Measurements from ENCODE around the gene CD40. TPM values are rescaled to one million over a fixed set of nuclear protein-coding genes. Genes with fewer than 3 reads are reported as not detected.

CD40 gene
- total RNA-seq, 1 donor from 2014 or later, result 4.7 TPM

DNA sequence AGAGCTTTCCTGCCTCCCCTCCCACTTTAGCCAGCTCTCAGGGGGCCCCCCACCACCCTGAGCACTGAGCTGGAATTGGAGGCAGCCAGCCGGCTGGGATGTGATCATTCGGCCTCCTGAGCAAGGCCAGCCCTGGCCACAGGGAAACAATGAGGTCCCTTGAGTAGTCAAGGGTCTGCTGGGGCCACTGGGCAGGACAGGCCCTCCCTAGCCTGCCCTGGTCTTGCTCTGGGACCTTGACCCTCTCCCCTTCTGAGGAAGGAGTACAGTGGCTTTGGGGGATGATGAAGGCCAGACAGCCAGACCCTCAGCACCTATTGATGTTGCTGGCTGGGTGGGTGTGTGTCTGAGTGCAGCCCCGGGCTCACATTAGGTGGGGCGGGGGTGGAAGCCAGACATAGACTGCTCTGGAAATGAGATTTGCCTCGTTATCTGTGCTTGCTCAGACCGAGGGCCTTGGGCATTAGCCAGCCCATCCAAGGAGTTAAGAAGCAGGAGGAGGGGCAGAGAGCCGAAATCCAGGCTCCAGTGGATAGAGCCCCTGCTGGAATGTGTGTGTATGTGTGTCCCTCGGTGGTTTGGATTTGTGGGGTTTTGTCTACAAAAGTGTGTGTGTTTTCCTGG is 21.3 kb downstream of the CD40 start:
- Histone ChIP-seq H3K4me3 (ENCODE audit: low read depth, low read length) (no peak overlapping the region), H3K27me3 (ENCODE audit: control insufficient read depth, insufficient read depth, low read length) (peaks cover 9% of the 10 kb centered on the region), H3K36me3 (ENCODE audit: control insufficient read depth, insufficient read depth, low read length) (no peaks in the 10 kb centered on the region)
- DNase-seq (ENCODE audit: low read depth) (no peak), FAIRE-seq (peak; percentile 13)
- TF ChIP-seq, protein P1, sequence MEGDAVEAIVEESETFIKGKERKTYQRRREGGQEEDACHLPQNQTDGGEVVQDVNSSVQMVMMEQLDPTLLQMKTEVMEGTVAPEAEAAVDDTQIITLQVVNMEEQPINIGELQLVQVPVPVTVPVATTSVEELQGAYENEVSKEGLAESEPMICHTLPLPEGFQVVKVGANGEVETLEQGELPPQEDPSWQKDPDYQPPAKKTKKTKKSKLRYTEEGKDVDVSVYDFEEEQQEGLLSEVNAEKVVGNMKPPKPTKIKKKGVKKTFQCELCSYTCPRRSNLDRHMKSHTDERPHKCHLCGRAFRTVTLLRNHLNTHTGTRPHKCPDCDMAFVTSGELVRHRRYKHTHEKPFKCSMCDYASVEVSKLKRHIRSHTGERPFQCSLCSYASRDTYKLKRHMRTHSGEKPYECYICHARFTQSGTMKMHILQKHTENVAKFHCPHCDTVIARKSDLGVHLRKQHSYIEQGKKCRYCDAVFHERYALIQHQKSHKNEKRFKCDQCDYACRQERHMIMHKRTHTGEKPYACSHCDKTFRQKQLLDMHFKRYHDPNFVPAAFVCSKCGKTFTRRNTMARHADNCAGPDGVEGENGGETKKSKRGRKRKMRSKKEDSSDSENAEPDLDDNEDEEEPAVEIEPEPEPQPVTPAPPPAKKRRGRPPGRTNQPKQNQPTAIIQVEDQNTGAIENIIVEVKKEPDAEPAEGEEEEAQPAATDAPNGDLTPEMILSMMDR (IDR thresholded peaks at IDR 0.05; ENCODE audit: insufficient read depth, low read length, severe bottlenecking), result no peak

DNA sequence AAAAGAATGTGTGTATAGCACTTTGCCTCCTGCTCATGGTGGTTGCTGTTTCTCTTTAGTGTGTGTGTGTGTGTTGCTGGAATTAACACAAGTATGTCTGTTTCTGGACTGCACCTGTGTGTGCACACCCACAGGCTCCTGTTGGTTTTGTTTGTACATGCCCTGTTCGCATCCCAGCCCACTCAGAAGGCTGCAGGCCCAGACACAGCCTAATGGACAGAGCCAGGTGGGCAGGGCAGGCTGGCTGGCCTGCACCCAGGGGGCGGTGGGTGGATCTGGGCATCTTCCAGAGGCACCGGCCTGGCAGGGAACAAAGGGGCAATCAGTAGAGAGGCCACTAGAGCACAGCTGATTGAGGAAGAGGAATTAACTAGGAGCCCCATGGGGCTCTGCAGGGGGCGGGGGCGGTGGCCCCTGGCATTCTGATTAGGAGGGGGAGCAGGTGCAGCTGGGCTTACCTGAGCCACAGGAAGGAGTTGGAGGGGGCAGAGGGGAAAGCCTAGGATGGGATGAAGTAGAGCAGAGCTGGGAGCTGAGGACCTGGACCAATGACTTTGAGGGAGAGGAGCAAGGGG is 21.9 kb downstream of the CD40 start:
- H3K4me3 ChIP-seq (ENCODE audit: low read depth, low read length), result no peak overlapping the region
- peaks cover 9% of the 10 kb centered on the region for H3K27me3 ChIP-seq (ENCODE audit: control insufficient read depth, insufficient read depth, low read length)
- no peaks in the 10 kb centered on the region for H3K36me3 ChIP-seq (ENCODE audit: control insufficient read depth, insufficient read depth, low read length)
- TF ChIP-seq, protein P1 (IDR thresholded peaks at IDR 0.05; ENCODE audit: insufficient read depth, low read length, severe bottlenecking), result no peak
- DNase-seq (ENCODE audit: low read depth), result peak; percentile 81
- no peak for FAIRE-seq

DNA sequence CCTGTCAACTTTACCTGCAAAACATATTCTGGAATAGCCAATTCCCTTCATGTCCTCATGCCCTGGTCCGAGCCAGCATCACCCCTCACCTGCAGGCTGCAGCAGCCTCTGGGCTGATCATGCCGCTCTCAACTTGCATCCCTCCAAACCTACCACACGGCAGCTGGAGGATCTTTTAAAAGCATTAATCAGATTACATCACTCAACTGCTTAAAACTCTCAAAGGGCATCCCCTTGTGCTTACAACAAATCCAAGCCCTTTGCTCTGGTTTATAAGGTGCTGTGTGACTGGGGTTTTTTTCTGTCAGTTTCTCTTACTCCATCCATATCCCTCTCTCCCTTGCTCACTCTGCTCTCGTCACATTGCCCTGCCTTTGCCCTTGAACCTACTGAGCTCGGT is 24.0 kb downstream of the CD40 start:
- no peak for DNase-seq (ENCODE audit: low read depth)
- TF ChIP-seq, protein P1 (IDR thresholded peaks at IDR 0.05; ENCODE audit: insufficient read depth, low read length, severe bottlenecking), result no peak

DNA sequence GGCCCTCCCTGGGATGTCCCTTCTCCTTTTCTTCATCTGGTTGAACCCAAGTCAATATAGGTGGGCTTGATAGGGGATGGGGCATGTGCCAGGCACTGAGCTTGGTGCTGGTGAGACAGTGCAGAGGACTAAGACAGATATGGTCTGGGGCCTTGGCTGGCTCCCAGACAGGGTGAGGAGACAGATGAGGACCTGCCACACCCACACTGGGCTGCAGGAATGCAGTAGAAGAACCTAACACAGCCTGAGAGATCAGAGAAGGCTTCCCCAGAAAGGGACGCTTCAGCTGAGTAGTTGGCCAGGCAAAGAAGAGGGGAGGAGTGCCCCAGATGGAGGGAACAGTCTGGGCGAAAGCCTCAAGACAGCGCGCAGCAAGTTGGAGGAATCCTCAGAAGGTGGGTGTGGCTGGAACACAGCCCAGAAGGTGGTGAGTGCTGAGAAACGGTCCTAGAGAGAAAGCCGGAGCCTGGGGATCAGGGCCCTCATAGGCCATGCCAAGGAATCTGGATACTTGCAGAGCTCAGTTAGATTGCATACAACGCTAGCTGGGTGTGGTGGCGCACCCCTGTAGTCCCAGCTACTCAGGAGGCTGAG is 26.4 kb downstream of the CD40 start:
- FAIRE-seq (no peak), DNase-seq (ENCODE audit: low read depth) (peak; percentile 20)
- TF ChIP-seq, protein P1 (IDR thresholded peaks at IDR 0.05; ENCODE audit: insufficient read depth, low read length, severe bottlenecking), result no peak
- H3K4me3 ChIP-seq (ENCODE audit: low read depth, low read length), result no peak overlapping the region
- H3K36me3 ChIP-seq (ENCODE audit: control insufficient read depth, insufficient read depth, low read length), result no peaks in the 10 kb centered on the region
- peaks cover 9% of the 10 kb centered on the region for H3K27me3 ChIP-seq (ENCODE audit: control insufficient read depth, insufficient read depth, low read length)

More for the DNA sequence above, 24.0 kb downstream of the CD40 start:
- Histone ChIP-seq H3K27me3 (ENCODE audit: control insufficient read depth, insufficient read depth, low read length) (peaks cover 9% of the 10 kb centered on the region), H3K36me3 (ENCODE audit: control insufficient read depth, insufficient read depth, low read length) (no peaks in the 10 kb centered on the region), H3K4me3 (ENCODE audit: low read depth, low read length) (no peak overlapping the region)
- no peak for FAIRE-seq

DNA sequence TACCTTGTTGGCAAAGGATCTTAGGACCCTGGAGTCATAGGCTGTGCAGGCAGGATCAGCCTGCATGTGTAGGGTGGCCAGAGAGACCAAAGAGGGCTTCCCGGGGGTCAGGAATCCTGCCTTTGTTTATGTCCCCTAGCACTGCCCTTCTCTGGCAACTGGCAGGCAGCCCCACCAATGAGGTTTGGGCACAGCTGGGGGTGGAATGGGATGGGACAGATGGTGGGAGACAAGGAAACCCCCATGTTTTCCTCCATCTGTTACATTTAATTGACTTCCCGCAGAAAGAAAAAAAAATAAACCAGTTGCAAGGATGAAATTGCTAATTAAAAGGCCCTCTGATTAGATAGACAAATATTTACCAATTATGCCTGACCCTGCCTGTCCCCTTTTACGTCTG is 27.6 kb downstream of the CD40 start:
- Histone ChIP-seq H3K36me3 (ENCODE audit: control insufficient read depth, insufficient read depth, low read length) (no peaks in the 10 kb centered on the region), H3K4me3 (ENCODE audit: low read depth, low read length) (no peak overlapping the region), H3K27me3 (ENCODE audit: control insufficient read depth, insufficient read depth, low read length) (peaks cover 9% of the 10 kb centered on the region)
- TF ChIP-seq, protein P1 (IDR thresholded peaks at IDR 0.05; ENCODE audit: insufficient read depth, low read length, severe bottlenecking), result no peak
- FAIRE-seq (no peak), DNase-seq (ENCODE audit: low read depth) (no peak)
